ENCODE measurements around the gene PDGFD. TPM values are rescaled to one million over a fixed set of nuclear protein-coding genes. Genes with fewer than 3 reads are reported as not detected.

Gene PDGFD
- polyA plus RNA-seq, 1 donor (not counting 4 experiments of a cell fraction or from before 2014, with no cell fraction given) = 0.28 TPM

DNA sequence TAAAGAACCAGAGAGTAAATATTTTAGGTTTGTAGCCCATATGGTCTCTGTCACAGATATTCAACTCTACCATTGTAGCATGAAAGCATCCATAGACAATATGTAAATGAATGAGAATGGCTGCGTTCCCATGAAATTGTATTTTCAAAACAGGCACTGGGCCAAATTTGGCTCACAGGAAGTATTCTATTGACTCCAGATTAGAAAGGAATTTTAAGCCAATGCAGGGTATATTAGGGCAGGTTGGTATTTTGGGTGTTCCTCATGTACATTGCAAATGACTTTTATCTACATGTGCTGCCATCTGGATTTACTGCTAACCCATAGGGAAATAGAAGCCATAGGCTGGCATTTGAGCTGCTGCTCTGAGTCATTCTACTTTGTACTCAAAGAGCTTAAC lies 35.1 kb upstream of the PDGFD start:
- Histone ChIP-seq H3K27ac (ENCODE audit: control insufficient read depth, insufficient read depth, low read length) (no peak overlapping the region), H4K20me1 (ENCODE audit: control insufficient read depth, extremely low read depth, insufficient read depth, low read length) (no peaks in the 10 kb centered on the region), H3K27me3 (ENCODE audit: control insufficient read depth, extremely low read depth, insufficient read depth, low read length) (no peaks in the 10 kb centered on the region), H3K4me1 (ENCODE audit: control insufficient read depth, extremely low read depth, insufficient read depth, low read length) (no peaks in the 10 kb centered on the region), H3K4me3 (ENCODE audit: control insufficient read depth in 2 of 3, extremely low read depth in 1 of 3, insufficient read depth in 2 of 3, low read depth in 1 of 3, low read length in 3 of 3) (no peak overlapping the region), H2AFZ (ENCODE audit: control insufficient read depth, low read length) (no peak overlapping the region), H3K79me2 (ENCODE audit: control insufficient read depth, insufficient read depth, low read length) (no peaks in the 10 kb centered on the region), H3K4me2 (ENCODE audit: control insufficient read depth, extremely low read depth, insufficient read depth, low read depth, low read length) (no peak overlapping the region), H3K9me1 (ENCODE audit: control insufficient read depth, extremely low read depth, insufficient read depth, low read length) (no peaks in the 10 kb centered on the region), H3K9me3 (ENCODE audit: control insufficient read depth, low read depth, low read length) (no peaks in the 10 kb centered on the region), H3K9ac (ENCODE audit: control insufficient read depth, extremely low read depth, insufficient read depth, low read length) (no peak overlapping the region), H3K36me3 (ENCODE audit: control insufficient read depth in 2 of 2, extremely low read depth in 1 of 2, insufficient read depth in 2 of 2, low read length in 2 of 2) (no peaks in the 10 kb centered on the region)
- no peak for TF ChIP-seq EZH2 (IDR thresholded peaks at IDR 0.05; ENCODE audit: low read length)
- TF ChIP-seq, protein P1, sequence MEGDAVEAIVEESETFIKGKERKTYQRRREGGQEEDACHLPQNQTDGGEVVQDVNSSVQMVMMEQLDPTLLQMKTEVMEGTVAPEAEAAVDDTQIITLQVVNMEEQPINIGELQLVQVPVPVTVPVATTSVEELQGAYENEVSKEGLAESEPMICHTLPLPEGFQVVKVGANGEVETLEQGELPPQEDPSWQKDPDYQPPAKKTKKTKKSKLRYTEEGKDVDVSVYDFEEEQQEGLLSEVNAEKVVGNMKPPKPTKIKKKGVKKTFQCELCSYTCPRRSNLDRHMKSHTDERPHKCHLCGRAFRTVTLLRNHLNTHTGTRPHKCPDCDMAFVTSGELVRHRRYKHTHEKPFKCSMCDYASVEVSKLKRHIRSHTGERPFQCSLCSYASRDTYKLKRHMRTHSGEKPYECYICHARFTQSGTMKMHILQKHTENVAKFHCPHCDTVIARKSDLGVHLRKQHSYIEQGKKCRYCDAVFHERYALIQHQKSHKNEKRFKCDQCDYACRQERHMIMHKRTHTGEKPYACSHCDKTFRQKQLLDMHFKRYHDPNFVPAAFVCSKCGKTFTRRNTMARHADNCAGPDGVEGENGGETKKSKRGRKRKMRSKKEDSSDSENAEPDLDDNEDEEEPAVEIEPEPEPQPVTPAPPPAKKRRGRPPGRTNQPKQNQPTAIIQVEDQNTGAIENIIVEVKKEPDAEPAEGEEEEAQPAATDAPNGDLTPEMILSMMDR (optimal IDR thresholded peaks at IDR 0.05 in 1 of 3, IDR thresholded peaks at IDR 0.05 in 1 of 3, conservative IDR thresholded peaks at IDR 0.05 in 1 of 3; ENCODE audit: extremely low read depth in 1 of 3, insufficient read depth in 2 of 3, low read length in 3 of 3) = no peak
- FAIRE-seq (no peak), DNase-seq (ENCODE audit: low read depth, low spot score) (no peak)
- dilution Hi-C loops (cut with MboI; ENCODE audit: extremely low pct_ligation_motif_present, low sequenced_read_pairs) = no loop called here

DNA sequence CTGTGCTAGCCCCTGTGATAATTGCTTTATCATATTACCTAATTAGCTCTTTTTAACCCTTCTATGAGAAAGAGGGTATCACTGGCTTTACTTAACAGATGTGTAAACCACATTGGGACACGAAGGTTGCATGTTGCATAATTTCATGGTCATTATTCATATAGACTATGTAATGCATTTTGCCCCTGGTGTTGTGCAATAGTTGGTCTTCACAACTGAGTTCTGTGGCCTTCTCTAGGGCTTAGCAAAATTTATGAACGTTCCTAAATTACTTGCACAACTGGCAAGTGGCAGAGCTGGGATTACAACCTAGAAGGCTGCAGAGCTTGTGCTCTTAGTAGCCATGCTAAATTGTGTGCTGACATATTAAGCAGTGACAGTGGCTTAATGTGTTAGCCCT lies 34.6 kb upstream of the PDGFD start:
- dilution Hi-C loops (cut with MboI; ENCODE audit: extremely low pct_ligation_motif_present, low sequenced_read_pairs) = no loop called here
- H3K9ac ChIP-seq (ENCODE audit: control insufficient read depth, extremely low read depth, insufficient read depth, low read length) = no peak overlapping the region
- no peaks in the 10 kb centered on the region for H4K20me1 ChIP-seq (ENCODE audit: control insufficient read depth, extremely low read depth, insufficient read depth, low read length)
- H3K9me3 ChIP-seq (ENCODE audit: control insufficient read depth, low read depth, low read length) = no peaks in the 10 kb centered on the region
- H3K79me2 ChIP-seq (ENCODE audit: control insufficient read depth, insufficient read depth, low read length) = no peaks in the 10 kb centered on the region
- H3K4me1 ChIP-seq (ENCODE audit: control insufficient read depth, extremely low read depth, insufficient read depth, low read length) = no peaks in the 10 kb centered on the region
- H2AFZ ChIP-seq (ENCODE audit: control insufficient read depth, low read length) = no peak overlapping the region
- H3K27me3 ChIP-seq (ENCODE audit: control insufficient read depth, extremely low read depth, insufficient read depth, low read length) = no peaks in the 10 kb centered on the region
- H3K4me3 ChIP-seq (ENCODE audit: control insufficient read depth in 2 of 3, extremely low read depth in 1 of 3, insufficient read depth in 2 of 3, low read depth in 1 of 3, low read length in 3 of 3) = no peak overlapping the region
- no peaks in the 10 kb centered on the region for H3K36me3 ChIP-seq (ENCODE audit: control insufficient read depth in 2 of 2, extremely low read depth in 1 of 2, insufficient read depth in 2 of 2, low read length in 2 of 2)
- H3K9me1 ChIP-seq (ENCODE audit: control insufficient read depth, extremely low read depth, insufficient read depth, low read length) = no peaks in the 10 kb centered on the region
- H3K4me2 ChIP-seq (ENCODE audit: control insufficient read depth, extremely low read depth, insufficient read depth, low read depth, low read length) = no peak overlapping the region
- TF ChIP-seq, protein P1 (optimal IDR thresholded peaks at IDR 0.05 in 1 of 3, IDR thresholded peaks at IDR 0.05 in 1 of 3, conservative IDR thresholded peaks at IDR 0.05 in 1 of 3; ENCODE audit: extremely low read depth in 1 of 3, insufficient read depth in 2 of 3, low read length in 3 of 3) = no peak
- no peak for TF ChIP-seq EZH2 (IDR thresholded peaks at IDR 0.05; ENCODE audit: low read length)
- DNase-seq (ENCODE audit: low read depth, low spot score) (no peak), FAIRE-seq (no peak)
- no peak overlapping the region for H3K27ac ChIP-seq (ENCODE audit: control insufficient read depth, insufficient read depth, low read length)
